Neural cell (in vitro differentiated cells): Measurements from ENCODE around the gene COL13A1. TPM values are rescaled to one million over a fixed set of nuclear protein-coding genes. Genes with fewer than 3 reads are reported as not detected.

Source experiments
- H2AFZ ChIP-seq: fragments of 200-600, 300-800 bp; sonication (generic), shearing (Covaris generic); 2 replicates; pipeline ENCODE4 v1.6.0; 2014; ENCODE audit warnings: low read depth, mild to moderate bottlenecking, antibody characterized with exemption, low read length, moderate library complexity
- H3F3A ChIP-seq: fragments of 200-600 bp; shearing (Covaris generic); 2 replicates; pipeline ENCODE4 v1.6.1; 2016; ENCODE audit warnings: mild to moderate bottlenecking, moderate library complexity, mixed read lengths, antibody characterized with exemption, low read length; ENCODE audit not compliant: insufficient read depth, poor library complexity, severe bottlenecking
- H3K27ac ChIP-seq: fragments of 200-600, 300-800 bp; sonication (generic), shearing (Covaris generic); 2 replicates; pipeline ENCODE4 v1.5.1; 2014; ENCODE audit warnings: mild to moderate bottlenecking, low read length, moderate library complexity
- H3K27me3 ChIP-seq: fragments of 300-800, 200-600 bp; sonication (generic), shearing (Covaris generic); 2 replicates; pipeline ENCODE4 v1.6.0; 2014; ENCODE audit warnings: mild to moderate bottlenecking, low read depth, low read length, moderate library complexity; ENCODE audit not compliant: insufficient read depth
- H3K36me3 ChIP-seq: fragments of 300-800, 200-600 bp; sonication (generic), shearing (Covaris generic); 2 replicates; pipeline ENCODE4 v1.5.1; 2014; ENCODE audit warnings: mild to moderate bottlenecking, antibody characterized with exemption, low read length, moderate library complexity; ENCODE audit not compliant: insufficient read depth
- H3K4me2 ChIP-seq: fragments of 300-800, 200-600 bp; sonication (generic), shearing (Covaris generic); 2 replicates; pipeline ENCODE4 v1.6.0; 2014; ENCODE audit warnings: mild to moderate bottlenecking, low read length
- H3K4me3 ChIP-seq: fragments of 300-800, 200-600 bp; sonication (generic), shearing (Covaris generic); 2 replicates; pipeline ENCODE4 v1.5.1; 2014; ENCODE audit warnings: mild to moderate bottlenecking, low read length, moderate library complexity
- H3K79me2 ChIP-seq: fragments of 200-600 bp; shearing (Covaris generic); replicated peaks from 2 replicates; pipeline ENCODE4 v1.6.0; 2014; ENCODE audit warnings: mild to moderate bottlenecking, low read length, moderate library complexity; ENCODE audit not compliant: insufficient read depth
- H3K9ac ChIP-seq: fragments of 300-800, 200-600 bp; sonication (generic), shearing (Covaris generic); 2 replicates; pipeline ENCODE4 v1.6.1; 2016; ENCODE audit warnings: mild to moderate bottlenecking, low read length, mixed read lengths
- H3K9me2 ChIP-seq: fragments of 200-600 bp; shearing (Covaris generic); 2 replicates; pipeline ENCODE4 v1.6.1; 2016; ENCODE audit warnings: mild to moderate bottlenecking, low read length, mixed read lengths; ENCODE audit not compliant: insufficient read depth
- H3K9me3 ChIP-seq: fragments of 200-600, 300-800 bp; sonication (generic), shearing (Covaris generic); 2 replicates; pipeline ENCODE4 v1.6.1; 2016; ENCODE audit warnings: mild to moderate bottlenecking, mixed run types, low read length, moderate library complexity, mixed read lengths
- H4K20me1 ChIP-seq: fragments of 200-600 bp; shearing (Covaris generic); 2 replicates; pipeline ENCODE4 v1.6.1; 2016; ENCODE audit warnings: mild to moderate bottlenecking, mixed run types; ENCODE audit not compliant: insufficient read depth
- EP300 ChIP-seq: fragments of 450-650 bp; conservative IDR thresholded peaks from 2 replicates; pipeline ENCODE4 v1.6.1; 2014; ENCODE audit warnings: antibody characterized with exemption, mild to moderate bottlenecking, moderate library complexity; ENCODE audit not compliant: poor library complexity, severe bottlenecking
- EZH2 ChIP-seq: fragments of 200-600, 300-800 bp; shearing (Covaris generic), sonication (generic); IDR thresholded peaks from 2 replicates; pipeline ENCODE4 v1.6.1; 2014; ENCODE audit warnings: antibody characterized with exemption, low read length, borderline replicate concordance, mild to moderate bottlenecking; ENCODE audit not compliant: insufficient read depth, poor library complexity, severe bottlenecking
- MXI1 ChIP-seq: fragments of 450-650 bp; conservative IDR thresholded peaks from 2 replicates; pipeline ENCODE4 v1.6.1; 2014; ENCODE audit warnings: antibody characterized with exemption, mild to moderate bottlenecking; ENCODE audit not compliant: poor library complexity, severe bottlenecking
- POLR2AphosphoS5 ChIP-seq: IDR thresholded peaks from 2 replicates; pipeline ENCODE4 v1.6.1; 2012
- RAD21 ChIP-seq: fragments of 450-650 bp; conservative IDR thresholded peaks from 2 replicates; pipeline ENCODE4 v1.6.1; 2014; ENCODE audit warnings: antibody characterized with exemption, mild to moderate bottlenecking, moderate library complexity
- SMC3 ChIP-seq: fragments of 450-650 bp; conservative IDR thresholded peaks from 2 replicates; pipeline ENCODE4 v1.6.1; 2014; ENCODE audit warnings: antibody characterized with exemption, mild to moderate bottlenecking, moderate library complexity; ENCODE audit not compliant: poor library complexity
- TAF1 ChIP-seq: IDR thresholded peaks from 2 replicates; pipeline ENCODE4 v1.6.1; 2012; ENCODE audit warnings: low read depth
- polyA plus RNA-seq: library from polyadenylated mRNA; depleted of rRNA; stranded (reverse); fragments of >200 nt; gene quantifications from 2 replicates; pipeline ENCODE4 v1.2.3, GENCODE V29; 2014
- TF ChIP-seq, protein P1 (sequence below): fragments of 450-650 bp; IDR thresholded peaks from 2 replicates; pipeline ENCODE4 v1.5.1; 2014; ENCODE audit warnings: antibody characterized with exemption, mild to moderate bottlenecking, moderate library complexity; ENCODE audit not compliant: poor library complexity, severe bottlenecking
- TF ChIP-seq, protein P2 (sequence below): IDR thresholded peaks from 2 replicates; pipeline ENCODE4 v1.6.1; 2012; ENCODE audit warnings: borderline replicate concordance

COL13A1 gene
- polyA plus RNA-seq, 1 donor from 2014 or later, result 4.7 TPM

DNA sequence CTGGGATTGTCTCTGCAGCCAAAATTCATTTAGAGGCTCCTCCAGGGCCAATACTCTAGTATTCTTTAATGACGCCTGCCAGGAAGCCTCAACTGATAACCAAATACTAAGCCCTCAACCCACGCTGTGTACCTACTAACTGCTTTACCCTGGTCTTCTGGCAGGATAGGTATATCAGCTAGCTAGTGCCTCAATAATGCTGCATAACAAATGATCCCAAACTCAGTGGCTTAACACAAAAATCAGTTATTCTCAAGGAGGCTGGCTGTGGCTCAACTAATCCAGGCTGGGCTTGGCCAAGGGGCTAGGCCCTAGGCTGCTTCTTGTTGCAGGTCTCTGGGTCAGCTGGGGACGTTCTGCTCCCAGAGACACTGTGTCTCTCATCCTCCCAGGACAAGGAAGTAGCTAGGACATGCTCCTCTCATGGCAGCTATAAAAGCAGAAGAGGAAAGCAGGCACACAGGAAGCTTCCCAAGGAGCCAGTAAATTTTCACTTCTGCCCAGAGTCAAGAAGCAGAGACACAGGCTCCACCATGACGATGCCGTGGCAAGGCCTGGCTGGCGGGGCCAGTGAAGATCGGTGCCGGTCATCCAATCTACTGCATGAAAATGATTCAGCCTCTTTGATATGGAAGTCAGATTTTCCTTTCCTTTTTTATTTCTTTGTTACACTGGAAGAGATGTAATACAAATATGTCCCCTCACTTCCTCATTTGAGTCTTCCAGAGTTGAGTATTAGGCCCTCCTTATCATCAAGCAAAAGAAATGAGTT is 28.6 kb upstream of the COL13A1 start:
- Histone ChIP-seq H3K4me2 (no peak overlapping the region), H3K27ac (no peak overlapping the region), H3K9ac (no peak overlapping the region), H3K79me2 (no peaks in the 10 kb centered on the region), H3K9me3 (no peaks in the 10 kb centered on the region), H3K9me2 (no peaks in the 10 kb centered on the region), H3K27me3 (no peaks in the 10 kb centered on the region), H3F3A (no peaks in the 10 kb centered on the region), H3K4me3 (no peak overlapping the region), H3K36me3 (no peaks in the 10 kb centered on the region), H4K20me1 (no peaks in the 10 kb centered on the region), H2AFZ (no peak overlapping the region)
- TF ChIP-seq MXI1, result no peak
- TF ChIP-seq, protein P1, sequence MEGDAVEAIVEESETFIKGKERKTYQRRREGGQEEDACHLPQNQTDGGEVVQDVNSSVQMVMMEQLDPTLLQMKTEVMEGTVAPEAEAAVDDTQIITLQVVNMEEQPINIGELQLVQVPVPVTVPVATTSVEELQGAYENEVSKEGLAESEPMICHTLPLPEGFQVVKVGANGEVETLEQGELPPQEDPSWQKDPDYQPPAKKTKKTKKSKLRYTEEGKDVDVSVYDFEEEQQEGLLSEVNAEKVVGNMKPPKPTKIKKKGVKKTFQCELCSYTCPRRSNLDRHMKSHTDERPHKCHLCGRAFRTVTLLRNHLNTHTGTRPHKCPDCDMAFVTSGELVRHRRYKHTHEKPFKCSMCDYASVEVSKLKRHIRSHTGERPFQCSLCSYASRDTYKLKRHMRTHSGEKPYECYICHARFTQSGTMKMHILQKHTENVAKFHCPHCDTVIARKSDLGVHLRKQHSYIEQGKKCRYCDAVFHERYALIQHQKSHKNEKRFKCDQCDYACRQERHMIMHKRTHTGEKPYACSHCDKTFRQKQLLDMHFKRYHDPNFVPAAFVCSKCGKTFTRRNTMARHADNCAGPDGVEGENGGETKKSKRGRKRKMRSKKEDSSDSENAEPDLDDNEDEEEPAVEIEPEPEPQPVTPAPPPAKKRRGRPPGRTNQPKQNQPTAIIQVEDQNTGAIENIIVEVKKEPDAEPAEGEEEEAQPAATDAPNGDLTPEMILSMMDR, result no peak
- no peak for TF ChIP-seq RAD21
- no peak for TF ChIP-seq EZH2
- TF ChIP-seq EP300, result no peak
- no peak for TF ChIP-seq POLR2AphosphoS5
- TF ChIP-seq SMC3, result no peak
- TF ChIP-seq, protein P2, sequence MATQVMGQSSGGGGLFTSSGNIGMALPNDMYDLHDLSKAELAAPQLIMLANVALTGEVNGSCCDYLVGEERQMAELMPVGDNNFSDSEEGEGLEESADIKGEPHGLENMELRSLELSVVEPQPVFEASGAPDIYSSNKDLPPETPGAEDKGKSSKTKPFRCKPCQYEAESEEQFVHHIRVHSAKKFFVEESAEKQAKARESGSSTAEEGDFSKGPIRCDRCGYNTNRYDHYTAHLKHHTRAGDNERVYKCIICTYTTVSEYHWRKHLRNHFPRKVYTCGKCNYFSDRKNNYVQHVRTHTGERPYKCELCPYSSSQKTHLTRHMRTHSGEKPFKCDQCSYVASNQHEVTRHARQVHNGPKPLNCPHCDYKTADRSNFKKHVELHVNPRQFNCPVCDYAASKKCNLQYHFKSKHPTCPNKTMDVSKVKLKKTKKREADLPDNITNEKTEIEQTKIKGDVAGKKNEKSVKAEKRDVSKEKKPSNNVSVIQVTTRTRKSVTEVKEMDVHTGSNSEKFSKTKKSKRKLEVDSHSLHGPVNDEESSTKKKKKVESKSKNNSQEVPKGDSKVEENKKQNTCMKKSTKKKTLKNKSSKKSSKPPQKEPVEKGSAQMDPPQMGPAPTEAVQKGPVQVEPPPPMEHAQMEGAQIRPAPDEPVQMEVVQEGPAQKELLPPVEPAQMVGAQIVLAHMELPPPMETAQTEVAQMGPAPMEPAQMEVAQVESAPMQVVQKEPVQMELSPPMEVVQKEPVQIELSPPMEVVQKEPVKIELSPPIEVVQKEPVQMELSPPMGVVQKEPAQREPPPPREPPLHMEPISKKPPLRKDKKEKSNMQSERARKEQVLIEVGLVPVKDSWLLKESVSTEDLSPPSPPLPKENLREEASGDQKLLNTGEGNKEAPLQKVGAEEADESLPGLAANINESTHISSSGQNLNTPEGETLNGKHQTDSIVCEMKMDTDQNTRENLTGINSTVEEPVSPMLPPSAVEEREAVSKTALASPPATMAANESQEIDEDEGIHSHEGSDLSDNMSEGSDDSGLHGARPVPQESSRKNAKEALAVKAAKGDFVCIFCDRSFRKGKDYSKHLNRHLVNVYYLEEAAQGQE, result no peak
- no peak for TF ChIP-seq TAF1

DNA sequence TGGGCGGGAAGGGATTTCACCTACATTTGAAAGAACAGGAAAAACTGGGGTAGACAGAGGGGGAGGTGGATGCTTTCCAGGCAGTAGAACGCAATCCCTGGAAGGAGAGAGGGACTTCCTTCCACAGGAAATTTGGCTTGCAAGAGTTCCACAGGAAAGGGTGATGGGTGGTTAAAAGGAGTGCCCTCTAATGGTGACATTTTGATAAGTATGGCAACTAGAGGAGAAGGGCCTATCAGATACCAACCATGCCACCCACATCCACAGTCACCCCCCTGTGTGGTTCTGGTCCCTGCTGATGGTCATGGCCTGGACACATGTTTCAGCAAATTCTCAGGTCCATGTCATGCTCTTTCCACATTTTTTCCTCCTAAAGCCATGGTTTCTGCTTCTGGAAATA is 27.1 kb upstream of the COL13A1 start:
- H3K36me3 ChIP-seq, result no peaks in the 10 kb centered on the region
- H3K9me2 ChIP-seq, result no peaks in the 10 kb centered on the region
- H3K4me3 ChIP-seq, result no peak overlapping the region
- no peaks in the 10 kb centered on the region for H3K9me3 ChIP-seq
- H3K27me3 ChIP-seq, result no peaks in the 10 kb centered on the region
- no peaks in the 10 kb centered on the region for H3K79me2 ChIP-seq
- TF ChIP-seq, protein P1, result no peak
- TF ChIP-seq TAF1, result no peak
- TF ChIP-seq MXI1, result no peak
- TF ChIP-seq SMC3, result no peak
- H3K27ac ChIP-seq, result no peak overlapping the region
- no peak overlapping the region for H2AFZ ChIP-seq
- no peak overlapping the region for H3K4me2 ChIP-seq
- H3K9ac ChIP-seq, result no peak overlapping the region
- H3F3A ChIP-seq, result no peaks in the 10 kb centered on the region
- H4K20me1 ChIP-seq, result no peaks in the 10 kb centered on the region
